MM.1S (cell line): ENCODE data around the gene TRPC1.

Experiments used
- EZH2 ChIP-seq: fragments of 300-600 bp; sonication (generic); optimal IDR thresholded peaks from 2 replicates; pipeline ENCODE3; 2017; ENCODE audit warnings: low read depth, mild to moderate bottlenecking, antibody characterized with exemption, low read length, mixed read lengths
- EZH2phosphoT487 ChIP-seq: fragments of 300-600 bp; sonication (generic); IDR thresholded peaks from 2 replicates; pipeline ENCODE4 v1.6.1; 2018; ENCODE audit warnings: antibody characterized with exemption, low read length
- TF ChIP-seq, protein P1 (sequence below): fragments of 300-600 bp; sonication (generic); IDR thresholded peaks from 2 replicates; pipeline ENCODE4 v1.5.1; 2016; ENCODE audit warnings: antibody characterized with exemption, low read length, mixed read lengths

DNA sequence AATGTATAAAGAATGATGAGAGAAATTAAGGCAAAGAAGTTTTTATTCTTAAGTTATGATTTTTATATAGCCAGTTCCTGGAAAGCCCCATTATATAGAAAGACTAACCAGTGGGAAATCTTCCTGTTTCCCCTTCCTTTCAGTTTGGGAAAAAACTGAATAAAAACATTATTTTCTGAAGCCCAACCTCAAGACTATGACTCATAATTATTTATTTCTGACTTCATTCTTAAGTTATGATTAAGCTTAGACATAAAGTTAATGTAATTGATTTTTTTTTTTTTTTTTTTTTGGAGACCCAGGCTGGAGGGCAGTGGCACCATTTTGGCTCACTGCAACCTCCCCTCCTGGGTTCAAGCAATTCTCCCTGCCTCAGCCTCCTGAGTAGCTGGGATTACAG is 55.8 kb downstream of the TRPC1 start:
- TF ChIP-seq, protein P1, sequence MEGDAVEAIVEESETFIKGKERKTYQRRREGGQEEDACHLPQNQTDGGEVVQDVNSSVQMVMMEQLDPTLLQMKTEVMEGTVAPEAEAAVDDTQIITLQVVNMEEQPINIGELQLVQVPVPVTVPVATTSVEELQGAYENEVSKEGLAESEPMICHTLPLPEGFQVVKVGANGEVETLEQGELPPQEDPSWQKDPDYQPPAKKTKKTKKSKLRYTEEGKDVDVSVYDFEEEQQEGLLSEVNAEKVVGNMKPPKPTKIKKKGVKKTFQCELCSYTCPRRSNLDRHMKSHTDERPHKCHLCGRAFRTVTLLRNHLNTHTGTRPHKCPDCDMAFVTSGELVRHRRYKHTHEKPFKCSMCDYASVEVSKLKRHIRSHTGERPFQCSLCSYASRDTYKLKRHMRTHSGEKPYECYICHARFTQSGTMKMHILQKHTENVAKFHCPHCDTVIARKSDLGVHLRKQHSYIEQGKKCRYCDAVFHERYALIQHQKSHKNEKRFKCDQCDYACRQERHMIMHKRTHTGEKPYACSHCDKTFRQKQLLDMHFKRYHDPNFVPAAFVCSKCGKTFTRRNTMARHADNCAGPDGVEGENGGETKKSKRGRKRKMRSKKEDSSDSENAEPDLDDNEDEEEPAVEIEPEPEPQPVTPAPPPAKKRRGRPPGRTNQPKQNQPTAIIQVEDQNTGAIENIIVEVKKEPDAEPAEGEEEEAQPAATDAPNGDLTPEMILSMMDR = no peak
- TF ChIP-seq EZH2 = no peak
- TF ChIP-seq EZH2phosphoT487 = no peak
